Lower leg skin (tissue), 4 donors: ENCODE results near the gene IL1RN. TPM values are rescaled to one million over a fixed set of nuclear protein-coding genes. Genes with fewer than 3 reads are reported as not detected.
A peak's percentile ranks its signal among the peaks of the same experiment; 100 is the strongest.

ENCODE experiments used
- DNase-seq, 2 donors: peaks; one replicate each; pipeline ENCODE4 v3.0.0-alpha.2; 2019; ENCODE audit warnings: low spot score in 2 of 2
- H3K4me3 ChIP-seq: fragments of 200-600 bp; sonication (generic); 2 replicates; pipeline ENCODE4 v1.5.1; 2017; ENCODE audit warnings: mild to moderate bottlenecking, low read depth; ENCODE audit not compliant: poor library complexity, severe bottlenecking
- POLR2A ChIP-seq, 2 donors: fragments of 450-650 bp; IDR thresholded peaks; one replicate each; pipeline ENCODE4 v1.6.1; 2016 to 2017; ENCODE audit warnings: antibody characterized with exemption in 2 of 2, mild to moderate bottlenecking in 1 of 2, moderate library complexity in 1 of 2
- WGBS, 2 donors: methylation state at CpG; one replicate each; pipeline ENCODE4 v1.1.5; 2018; 5-methylcytosine and 5-hydroxymethylcytosine counted together
- intact Hi-C: fragments of 100-400 bp; cut with DNase I; formaldehyde crosslinking; loops from one replicate; pipeline ENCODE4 v1.15.0; 2023; ENCODE audit warnings: low total_unique reads
- total RNA-seq, 4 donors: library from RNA; depleted of rRNA; stranded (reverse); fragments of >200 nt; gene quantifications; one replicate each; pipeline ENCODE4 v1.1.0, GENCODE V29; 2016
- TF ChIP-seq, protein P1 (sequence below), 3 donors: fragments of 450-650 bp; IDR thresholded peaks; one replicate each; pipeline ENCODE4 v1.5.1; 2016; ENCODE audit warnings: antibody characterized with exemption in 3 of 3, mild to moderate bottlenecking in 3 of 3, moderate library complexity in 2 of 3

The IL1RN gene
- total RNA-seq, 4 donors from 2014 or later, result 120 to 178 (median 132) TPM

DNA sequence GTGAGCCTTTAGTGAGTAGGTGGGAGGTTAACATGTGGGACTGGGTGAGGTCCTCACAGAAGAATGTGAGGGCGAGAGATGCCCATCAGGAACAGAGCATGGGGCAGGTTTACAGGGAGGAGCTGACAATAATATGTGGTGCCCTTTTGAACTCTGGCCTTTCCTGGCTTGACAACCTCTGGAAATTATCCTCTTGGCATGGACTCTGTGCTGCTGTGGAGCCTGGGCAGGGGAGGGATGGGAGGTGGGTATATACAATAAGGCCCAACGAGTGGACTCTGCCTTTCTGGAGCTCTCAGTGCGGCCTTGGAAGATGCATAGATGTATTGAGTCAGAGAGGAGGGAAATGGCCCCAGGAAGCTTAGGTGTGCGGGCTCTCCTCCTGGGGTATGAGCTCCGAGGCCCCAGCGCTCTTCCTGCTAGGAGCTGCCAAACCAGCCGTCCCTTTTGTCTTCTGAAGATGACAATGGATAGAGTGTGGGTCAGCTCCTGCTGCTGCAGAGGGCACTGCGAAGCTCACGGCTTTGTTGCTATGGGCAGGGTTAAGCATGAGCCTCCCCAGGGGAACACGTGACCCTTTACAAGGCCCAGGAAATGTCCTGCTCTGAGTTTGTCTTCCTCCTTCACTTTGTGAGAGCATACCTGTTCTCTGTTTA, 37.7 kb downstream of the IL1RN start:
- 72 to 75% methylated on average over 10 of the region's 10 CpGs for WGBS, 2 donors
- no peak overlapping the region for H3K4me3 ChIP-seq
- intact Hi-C loops, result no loop called here
- peak in 1 of 2 donors; percentile 39 for DNase-seq
- TF ChIP-seq POLR2A (IDR thresholded peaks at IDR 0.05), result no peak
- TF ChIP-seq, protein P1, sequence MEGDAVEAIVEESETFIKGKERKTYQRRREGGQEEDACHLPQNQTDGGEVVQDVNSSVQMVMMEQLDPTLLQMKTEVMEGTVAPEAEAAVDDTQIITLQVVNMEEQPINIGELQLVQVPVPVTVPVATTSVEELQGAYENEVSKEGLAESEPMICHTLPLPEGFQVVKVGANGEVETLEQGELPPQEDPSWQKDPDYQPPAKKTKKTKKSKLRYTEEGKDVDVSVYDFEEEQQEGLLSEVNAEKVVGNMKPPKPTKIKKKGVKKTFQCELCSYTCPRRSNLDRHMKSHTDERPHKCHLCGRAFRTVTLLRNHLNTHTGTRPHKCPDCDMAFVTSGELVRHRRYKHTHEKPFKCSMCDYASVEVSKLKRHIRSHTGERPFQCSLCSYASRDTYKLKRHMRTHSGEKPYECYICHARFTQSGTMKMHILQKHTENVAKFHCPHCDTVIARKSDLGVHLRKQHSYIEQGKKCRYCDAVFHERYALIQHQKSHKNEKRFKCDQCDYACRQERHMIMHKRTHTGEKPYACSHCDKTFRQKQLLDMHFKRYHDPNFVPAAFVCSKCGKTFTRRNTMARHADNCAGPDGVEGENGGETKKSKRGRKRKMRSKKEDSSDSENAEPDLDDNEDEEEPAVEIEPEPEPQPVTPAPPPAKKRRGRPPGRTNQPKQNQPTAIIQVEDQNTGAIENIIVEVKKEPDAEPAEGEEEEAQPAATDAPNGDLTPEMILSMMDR (IDR thresholded peaks at IDR 0.05), result no peak

DNA sequence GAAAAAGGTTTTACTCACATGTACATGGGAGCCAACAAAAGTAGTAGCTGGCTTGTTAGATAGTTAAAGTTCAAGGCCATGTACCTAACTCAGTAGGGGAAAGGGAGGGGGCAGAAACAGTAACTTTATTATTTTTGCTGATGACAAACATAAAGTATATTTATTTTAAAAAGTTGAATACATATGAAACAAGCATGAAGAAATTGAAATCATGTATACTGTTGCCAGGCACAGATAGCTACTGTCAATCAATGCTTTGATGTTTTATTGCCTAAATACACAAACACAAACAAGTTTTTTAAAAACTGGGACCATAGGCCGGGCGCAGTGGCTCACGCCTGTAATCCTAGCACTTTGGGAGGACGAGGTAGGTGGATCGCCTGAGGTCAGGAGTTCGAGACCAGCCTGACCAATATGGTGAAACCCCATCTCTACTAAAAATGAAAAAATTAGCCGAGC, 38.8 kb downstream of the IL1RN start:
- no peak overlapping the region for H3K4me3 ChIP-seq
- TF ChIP-seq, protein P1 (IDR thresholded peaks at IDR 0.05), result no peak
- no peak for TF ChIP-seq POLR2A (IDR thresholded peaks at IDR 0.05)
- 95% methylated on average over 7 of the region's 7 CpGs for WGBS, 2 donors
- DNase-seq, result peak in 1 of 2 donors; percentile 46
- intact Hi-C loops, result no loop called here

DNA sequence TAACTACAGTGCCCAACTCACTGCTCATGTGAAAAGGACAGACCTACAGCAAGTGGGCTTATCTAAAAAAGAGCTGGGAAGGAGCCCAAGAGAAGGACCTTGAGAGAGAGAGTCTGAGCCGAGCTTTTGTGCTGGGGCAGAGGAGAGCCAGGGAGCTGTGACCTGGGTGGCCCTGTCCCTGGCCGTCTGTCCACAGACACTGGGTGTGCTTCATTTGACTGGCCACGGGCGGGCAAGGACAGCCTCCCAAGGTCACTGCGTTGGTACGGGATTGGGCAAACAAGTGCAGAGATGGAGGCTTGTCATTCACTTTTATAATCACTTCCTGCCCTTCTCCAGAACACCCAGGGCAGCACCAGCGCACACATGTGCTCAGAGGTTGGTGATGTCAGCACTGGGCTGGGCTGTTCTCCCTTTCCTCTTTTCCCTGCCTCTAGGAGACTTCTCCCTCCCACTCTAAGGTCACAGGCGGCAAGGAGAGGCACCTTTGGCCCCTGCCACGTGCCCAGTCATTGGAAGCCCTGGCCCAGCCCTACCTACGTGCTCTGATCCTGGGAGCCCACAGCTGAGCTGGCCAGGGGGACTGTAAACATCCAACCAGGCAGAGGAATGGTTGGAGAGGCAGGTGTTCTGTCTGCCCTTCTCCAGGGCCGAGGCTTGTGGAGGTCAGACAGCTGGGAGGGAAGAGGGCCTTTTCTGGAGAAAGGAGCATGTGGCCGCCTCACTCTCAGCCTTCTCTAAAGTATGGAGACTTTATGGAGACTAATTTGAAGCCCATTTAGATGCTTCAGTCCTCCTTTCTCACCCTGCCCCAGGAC, 39.9 kb downstream of the IL1RN start:
- TF ChIP-seq POLR2A (IDR thresholded peaks at IDR 0.05), result no peak
- TF ChIP-seq, protein P1 (IDR thresholded peaks at IDR 0.05), result no peak
- 46 to 67% methylated on average over 12 of the region's 12 CpGs for WGBS, 2 donors
- DNase-seq, result peak in 1 of 2 donors; percentile 85
- no peak overlapping the region for H3K4me3 ChIP-seq
- intact Hi-C loops, result no loop called here

DNA sequence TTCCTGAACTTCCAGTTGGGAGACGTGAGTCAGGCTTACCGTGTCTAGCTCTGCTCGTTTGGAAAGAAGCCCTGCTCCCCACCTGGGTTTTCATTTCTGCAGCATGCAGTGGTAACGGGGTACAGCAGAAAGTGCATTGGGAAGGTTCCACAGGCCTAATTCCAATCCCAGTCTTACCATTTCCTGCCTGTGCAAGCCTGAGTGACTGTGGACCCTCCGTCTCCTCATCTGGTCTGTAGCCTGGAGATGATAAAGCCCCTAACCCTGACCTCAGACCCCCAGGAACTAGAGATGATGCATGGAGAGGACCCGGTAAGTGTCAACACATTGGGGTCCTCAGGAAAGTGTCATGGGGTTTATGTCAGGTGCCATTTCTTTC, 40.6 kb downstream of the IL1RN start:
- TF ChIP-seq, protein P1 (IDR thresholded peaks at IDR 0.05), result no peak
- TF ChIP-seq POLR2A (IDR thresholded peaks at IDR 0.05), result no peak
- intact Hi-C loops, result no loop called here
- peak in 1 of 2 donors; percentile 42 for DNase-seq
- 75 to 88% methylated on average over 6 of the region's 6 CpGs for WGBS, 2 donors
- no peak overlapping the region for H3K4me3 ChIP-seq

DNA sequence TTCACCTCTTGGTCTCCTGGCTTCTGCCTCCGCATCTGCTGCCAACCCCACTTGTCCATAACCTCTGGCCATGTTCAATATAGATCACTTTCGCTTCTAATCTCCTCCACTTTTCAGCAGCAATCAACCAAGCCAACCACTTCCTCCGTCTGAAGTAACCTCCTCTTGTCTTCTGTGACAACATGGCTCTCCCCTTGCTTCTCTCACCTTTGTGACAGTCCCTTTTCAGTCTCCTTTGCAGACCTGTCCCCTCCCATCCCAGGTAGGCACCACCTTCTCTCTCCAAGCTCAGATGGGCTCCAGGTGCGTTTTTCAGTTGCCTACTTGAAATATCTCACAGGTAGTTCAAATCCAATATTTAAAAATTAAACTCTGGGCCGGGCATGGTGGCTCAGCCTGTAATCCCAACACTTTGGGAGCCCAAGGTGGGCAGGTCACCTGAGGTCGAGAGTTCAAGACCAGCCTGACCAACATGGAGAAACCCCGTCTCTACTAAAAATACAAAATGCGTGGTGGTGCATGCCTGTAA, 41.7 kb downstream of the IL1RN start:
- no peak overlapping the region for H3K4me3 ChIP-seq
- TF ChIP-seq POLR2A (IDR thresholded peaks at IDR 0.05), result no peak
- TF ChIP-seq, protein P1 (IDR thresholded peaks at IDR 0.05), result no peak
- intact Hi-C loops, result no loop called here
- WGBS, 2 donors, result 93 to 95% methylated on average over 8 of the region's 8 CpGs
- DNase-seq, result peak in 1 of 2 donors; percentile 68
